Karpas-422 (cell line): ENCODE data around the gene ETV6. TPM values are rescaled to one million over a fixed set of nuclear protein-coding genes. Genes with fewer than 3 reads are reported as not detected.

Experiments used
- DNase-seq: peaks from one replicate; pipeline ENCODE4 v3.0.0-alpha.2; 2015
- H2AFZ ChIP-seq: fragments of 200-600 bp; sonication (generic); 2 replicates; pipeline ENCODE4 v1.6.1; 2014; ENCODE audit warnings: antibody characterized with exemption, low read length, mixed read lengths
- H3K27ac ChIP-seq: fragments of 200-600 bp; sonication (generic); 2 replicates; pipeline ENCODE4 v1.5.1; 2014; ENCODE audit warnings: mild to moderate bottlenecking, low read length, moderate library complexity
- H3K27me3 ChIP-seq: fragments of 200-600 bp; sonication (generic); 2 replicates; pipeline ENCODE4 v1.6.1; 2014; ENCODE audit warnings: low read length, mixed read lengths
- H3K36me3 ChIP-seq: fragments of 200-600 bp; sonication (generic); 2 replicates; pipeline ENCODE4 v1.6.1; 2014; ENCODE audit warnings: low read length, mixed read lengths; ENCODE audit not compliant: insufficient read depth
- H3K4me1 ChIP-seq: fragments of 200-600 bp; sonication (generic); 2 replicates; pipeline ENCODE4 v1.6.1; 2014; ENCODE audit warnings: mild to moderate bottlenecking, low read length, mixed read lengths
- H3K4me2 ChIP-seq: fragments of 200-600 bp; sonication (generic); 2 replicates; pipeline ENCODE4 v1.6.1; 2014; ENCODE audit warnings: low read length, low read depth, mild to moderate bottlenecking; ENCODE audit not compliant: poor library complexity, severe bottlenecking
- H3K4me3 ChIP-seq: fragments of 200-600 bp; sonication (generic); 2 replicates; pipeline ENCODE4 v1.5.1; 2014; ENCODE audit warnings: mild to moderate bottlenecking, antibody characterized with exemption, low read length, mixed read lengths
- H3K79me2 ChIP-seq: fragments of 200-600 bp; sonication (generic); 2 replicates; pipeline ENCODE4 v1.6.1; 2014; ENCODE audit warnings: mild to moderate bottlenecking, low read length, mixed read lengths
- H3K9ac ChIP-seq: fragments of 200-600 bp; sonication (generic); 2 replicates; pipeline ENCODE4 v1.6.0; 2014; ENCODE audit warnings: low read length
- H3K9me2 ChIP-seq: fragments of 200-600 bp; sonication (generic), shearing (Covaris generic); replicated peaks from 2 replicates; pipeline ENCODE4 v1.6.0; 2014; ENCODE audit warnings: mild to moderate bottlenecking, low read length, moderate library complexity; ENCODE audit not compliant: insufficient read depth
- H3K9me3 ChIP-seq: fragments of 300-700, 200-600 bp; sonication (generic); 2 replicates; pipeline ENCODE4 v1.6.1; 2014; ENCODE audit warnings: low read length, mixed read lengths
- H4K20me1 ChIP-seq: fragments of 200-600 bp; sonication (generic); 2 replicates; pipeline ENCODE4 v1.6.1; 2014; ENCODE audit warnings: mild to moderate bottlenecking, antibody characterized with exemption, low read length, low read depth; ENCODE audit not compliant: insufficient read depth
- total RNA-seq: library from RNA; depleted of rRNA; stranded (reverse); fragments of >200 nt; shearing (Covaris generic); gene quantifications from 2 replicates; pipeline ENCODE4 v1.2.3, GENCODE V29; 2014; ENCODE audit warnings: low replicate concordance

The ETV6 gene
- total RNA-seq, 1 experiment from 2014 or later: 1.0 TPM

DNA sequence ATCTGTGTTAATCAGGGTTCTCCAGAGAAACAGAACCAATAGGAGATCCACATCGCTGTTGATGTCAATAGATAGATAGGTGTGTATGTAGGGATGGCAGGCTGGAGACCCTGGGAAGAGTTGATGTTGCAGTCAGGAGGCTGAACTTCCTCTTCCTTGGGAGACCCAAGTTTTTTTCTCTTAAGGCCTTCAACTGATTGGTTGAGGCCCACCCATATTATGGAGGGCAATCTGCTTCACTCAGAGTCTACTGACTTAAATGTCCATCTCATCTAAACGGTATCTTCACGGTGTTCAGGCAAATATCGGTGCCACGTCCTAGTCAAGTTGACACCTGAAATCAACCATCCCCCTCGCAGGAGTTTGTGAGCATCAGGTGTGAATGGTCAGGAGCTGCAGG is 63.0 kb downstream of the ETV6 start:
- H3K4me3 ChIP-seq: no peak overlapping the region
- peaks cover 3% of the 10 kb centered on the region for H4K20me1 ChIP-seq
- H3K9me2 ChIP-seq: no peaks in the 10 kb centered on the region
- H3K27me3 ChIP-seq: no peaks in the 10 kb centered on the region
- no peak overlapping the region for H2AFZ ChIP-seq
- no peak overlapping the region for H3K9ac ChIP-seq
- no peak for DNase-seq
- H3K36me3 ChIP-seq: no peaks in the 10 kb centered on the region
- H3K4me2 ChIP-seq: no peak overlapping the region
- H3K9me3 ChIP-seq: no peaks in the 10 kb centered on the region
- H3K27ac ChIP-seq: no peak overlapping the region
- no peaks in the 10 kb centered on the region for H3K79me2 ChIP-seq
- no peaks in the 10 kb centered on the region for H3K4me1 ChIP-seq

DNA sequence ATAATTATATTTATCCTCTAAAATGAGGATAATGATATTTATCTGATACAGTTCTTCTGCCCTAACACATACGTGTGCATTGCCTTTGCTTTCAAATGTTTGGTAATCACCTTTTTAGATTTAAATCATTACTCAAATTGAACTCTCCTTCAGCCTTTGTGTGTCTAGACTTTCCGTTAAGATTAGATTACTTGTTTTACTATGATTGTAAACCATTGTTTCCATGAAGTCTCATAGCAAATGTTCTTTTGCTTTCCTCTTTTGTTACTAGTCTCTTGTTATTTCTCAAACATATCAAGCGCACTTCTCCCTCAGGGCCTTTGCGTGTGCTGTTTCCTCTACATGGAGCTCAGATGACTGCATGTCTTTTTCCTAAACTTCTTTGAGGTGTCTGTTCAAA is 63.7 kb downstream of the ETV6 start:
- DNase-seq: no peak
- Histone ChIP-seq H3K9ac (no peak overlapping the region), H2AFZ (no peak overlapping the region), H3K27ac (no peak overlapping the region), H3K79me2 (no peaks in the 10 kb centered on the region), H3K36me3 (no peaks in the 10 kb centered on the region), H3K4me1 (no peaks in the 10 kb centered on the region), H3K27me3 (no peaks in the 10 kb centered on the region), H3K4me3 (no peak overlapping the region), H4K20me1 (peaks cover 3% of the 10 kb centered on the region), H3K9me3 (no peaks in the 10 kb centered on the region), H3K4me2 (no peak overlapping the region), H3K9me2 (no peaks in the 10 kb centered on the region)

- H3K4me1 ChIP-seq: no peaks in the 10 kb centered on the region
- H3K9me3 ChIP-seq: no peaks in the 10 kb centered on the region
- H3K27ac ChIP-seq: no peak overlapping the region
- H3K79me2 ChIP-seq: no peaks in the 10 kb centered on the region
- no peak overlapping the region for H3K9ac ChIP-seq
- peaks cover 3% of the 10 kb centered on the region for H4K20me1 ChIP-seq
- H3K4me2 ChIP-seq: no peak overlapping the region
- no peaks in the 10 kb centered on the region for H3K9me2 ChIP-seq
- no peak overlapping the region for H3K4me3 ChIP-seq
- no peak for DNase-seq
- no peak overlapping the region for H2AFZ ChIP-seq
- H3K27me3 ChIP-seq: no peaks in the 10 kb centered on the region
- H3K36me3 ChIP-seq: no peaks in the 10 kb centered on the region
These were observed 65.2 kb downstream of the ETV6 start for GRCh38 chr12:11714626-11715025.

DNA sequence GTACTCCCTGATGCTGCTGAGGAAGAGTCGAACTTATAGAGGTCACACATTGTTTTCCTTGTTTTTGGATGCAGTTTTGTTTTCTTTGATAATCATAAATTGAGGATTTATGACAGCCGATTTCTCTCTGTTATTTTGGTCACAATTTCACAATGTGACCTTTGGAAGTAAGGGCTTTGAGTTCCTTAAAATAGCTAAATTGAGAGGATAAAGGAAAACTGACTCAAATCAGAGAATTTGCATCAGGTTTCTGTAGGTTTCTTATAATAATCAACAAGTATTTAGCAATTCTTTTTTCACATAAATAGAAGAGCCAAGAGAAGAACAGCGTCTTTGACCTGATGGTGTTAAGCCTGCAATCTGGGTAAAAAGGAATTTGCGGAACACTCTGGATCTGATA is 66.1 kb downstream of the ETV6 start:
- Histone ChIP-seq H3K9ac (no peak overlapping the region), H3K9me3 (no peaks in the 10 kb centered on the region), H2AFZ (no peak overlapping the region), H3K27me3 (no peaks in the 10 kb centered on the region), H4K20me1 (peaks cover 3% of the 10 kb centered on the region), H3K4me1 (no peaks in the 10 kb centered on the region), H3K4me3 (no peak overlapping the region), H3K27ac (no peak overlapping the region), H3K9me2 (no peaks in the 10 kb centered on the region), H3K4me2 (no peak overlapping the region), H3K79me2 (no peaks in the 10 kb centered on the region), H3K36me3 (no peaks in the 10 kb centered on the region)
- no peak for DNase-seq

DNA sequence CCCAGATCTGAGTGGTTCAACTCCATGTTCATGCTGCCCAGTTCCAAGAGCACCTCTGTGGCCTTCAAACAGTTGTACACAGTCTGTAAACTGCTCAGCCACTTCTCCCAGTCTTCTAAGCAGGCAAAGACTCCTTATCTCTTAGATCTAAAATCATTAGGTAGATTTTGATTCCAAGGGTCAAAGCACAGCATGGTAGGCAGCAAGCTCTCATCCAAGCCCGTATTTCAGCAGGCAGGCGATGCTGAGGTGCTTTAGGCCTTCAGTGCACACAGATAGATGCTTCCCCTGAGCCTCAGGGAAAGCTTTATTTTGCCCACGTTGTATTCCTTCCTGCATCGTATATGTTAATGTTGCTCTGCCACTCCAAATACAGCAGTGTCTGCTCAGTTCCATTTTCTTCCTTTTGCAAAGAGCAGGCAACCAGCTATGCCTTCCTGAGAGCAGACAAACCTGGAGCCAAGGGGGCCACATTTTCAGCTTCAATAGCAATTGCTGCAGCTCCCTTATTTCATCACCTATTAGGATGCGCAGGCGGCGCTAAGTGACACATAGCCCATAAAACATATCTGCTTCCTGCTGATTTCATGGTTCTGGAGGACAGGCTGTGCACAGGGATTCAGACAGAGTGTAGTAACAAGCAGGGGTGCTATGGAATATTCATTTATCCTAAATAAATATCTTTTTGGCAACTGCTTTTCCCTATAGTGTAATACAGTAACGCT is 67.5 kb downstream of the ETV6 start:
- Histone ChIP-seq H3K79me2 (no peaks in the 10 kb centered on the region), H3K9ac (no peak overlapping the region), H3K27ac (no peak overlapping the region)

GRCh38 chr12:11717519-11717961 is 68.1 kb downstream of the ETV6 start:
- Histone ChIP-seq H3K27ac (no peak overlapping the region), H3K4me3 (no peak overlapping the region), H3K9ac (no peak overlapping the region), H3K9me2 (no peaks in the 10 kb centered on the region), H2AFZ (no peak overlapping the region), H3K27me3 (no peaks in the 10 kb centered on the region), H3K4me1 (no peaks in the 10 kb centered on the region), H3K9me3 (no peaks in the 10 kb centered on the region), H4K20me1 (no peaks in the 10 kb centered on the region), H3K36me3 (no peaks in the 10 kb centered on the region), H3K79me2 (no peaks in the 10 kb centered on the region), H3K4me2 (no peak overlapping the region)
- DNase-seq: no peak

More for the DNA sequence above, 67.5 kb downstream of the ETV6 start:
- no peaks in the 10 kb centered on the region for H3K27me3 ChIP-seq
- DNase-seq: no peak
- no peaks in the 10 kb centered on the region for H3K36me3 ChIP-seq
- H2AFZ ChIP-seq: no peak overlapping the region
- H3K9me2 ChIP-seq: no peaks in the 10 kb centered on the region
- no peak overlapping the region for H3K4me2 ChIP-seq
- H3K4me3 ChIP-seq: no peak overlapping the region
- no peaks in the 10 kb centered on the region for H4K20me1 ChIP-seq
- no peaks in the 10 kb centered on the region for H3K4me1 ChIP-seq
- H3K9me3 ChIP-seq: no peaks in the 10 kb centered on the region

- no peaks in the 10 kb centered on the region for H3K27me3 ChIP-seq
- DNase-seq: no peak
- H3K4me2 ChIP-seq: no peak overlapping the region
- no peaks in the 10 kb centered on the region for H3K79me2 ChIP-seq
- H2AFZ ChIP-seq: no peak overlapping the region
- H3K27ac ChIP-seq: no peak overlapping the region
- no peaks in the 10 kb centered on the region for H3K36me3 ChIP-seq
- H3K9ac ChIP-seq: no peak overlapping the region
- H3K4me1 ChIP-seq: no peaks in the 10 kb centered on the region
- H4K20me1 ChIP-seq: no peaks in the 10 kb centered on the region
- H3K9me3 ChIP-seq: no peaks in the 10 kb centered on the region
- H3K4me3 ChIP-seq: no peak overlapping the region
- H3K9me2 ChIP-seq: no peaks in the 10 kb centered on the region
These were observed 68.6 kb downstream of the ETV6 start for GRCh38 chr12:11718105-11718504.

- Histone ChIP-seq H2AFZ (no peak overlapping the region), H3K4me1 (no peaks in the 10 kb centered on the region), H3K9ac (no peak overlapping the region), H3K4me3 (no peak overlapping the region), H3K9me2 (no peaks in the 10 kb centered on the region), H3K79me2 (no peaks in the 10 kb centered on the region), H3K4me2 (no peak overlapping the region), H4K20me1 (no peaks in the 10 kb centered on the region; the same call in 1 of the 2 replicates), H3K27me3 (no peaks in the 10 kb centered on the region), H3K9me3 (no peaks in the 10 kb centered on the region), H3K36me3 (no peaks in the 10 kb centered on the region), H3K27ac (no peak overlapping the region)
- DNase-seq: no peak
These were observed 69.3 kb downstream of the ETV6 start for GRCh38 chr12:11718768-11719253.
